DLD1 (cell line): Measurements from ENCODE around the gene ANKRD33B.
"Not testable (repeated sequence)": the region's sequence is repeated elsewhere in the genome, so short reads cannot be mapped to it uniquely, and the experiment has no call there.

Experiments
- in situ Hi-C: cut with HindIII; loops from 2 replicates; pipeline ENCODE4 v1.10.0; 2017; ENCODE audit warnings: low sequenced_read_pairs

Gene ANKRD33B

GRCh38 chr5:10653043-10653442, 89.2 kb downstream of the ANKRD33B start:
- in situ Hi-C loops: no loop called here

- in situ Hi-C loops: no loop called here
These were observed 90.0 kb downstream of the ANKRD33B start for GRCh38 chr5:10653751-10654400.

- in situ Hi-C loops: no loop called here
These were observed 90.7 kb downstream of the ANKRD33B start for GRCh38 chr5:10654566-10654965.

- in situ Hi-C loops: no loop called here
These were observed 91.5 kb downstream of the ANKRD33B start for GRCh38 chr5:10655161-10655971.

- in situ Hi-C loops: no loop called here
These were observed 92.3 kb downstream of the ANKRD33B start for GRCh38 chr5:10655972-10656830.

DNA sequence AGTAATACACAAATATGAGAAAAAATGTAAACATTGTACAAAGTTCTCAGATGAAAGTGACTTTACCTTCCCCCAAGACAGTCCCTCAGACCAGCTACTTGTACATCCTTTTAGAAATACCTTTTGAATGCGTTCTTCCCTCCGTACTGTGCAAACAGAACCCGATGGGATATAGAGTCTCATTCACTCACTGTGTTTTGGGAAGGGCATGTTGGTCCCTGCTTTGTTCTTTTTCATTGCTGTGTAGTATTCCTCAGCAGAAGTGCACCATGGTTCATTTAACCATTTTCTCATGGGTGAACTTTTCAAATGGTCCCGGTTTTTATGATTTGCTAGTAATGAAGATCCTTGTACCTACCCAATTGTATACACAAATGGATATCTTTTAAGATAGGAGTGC, 94.4 kb downstream of the ANKRD33B start:
- in situ Hi-C loops: no loop called here

DNA sequence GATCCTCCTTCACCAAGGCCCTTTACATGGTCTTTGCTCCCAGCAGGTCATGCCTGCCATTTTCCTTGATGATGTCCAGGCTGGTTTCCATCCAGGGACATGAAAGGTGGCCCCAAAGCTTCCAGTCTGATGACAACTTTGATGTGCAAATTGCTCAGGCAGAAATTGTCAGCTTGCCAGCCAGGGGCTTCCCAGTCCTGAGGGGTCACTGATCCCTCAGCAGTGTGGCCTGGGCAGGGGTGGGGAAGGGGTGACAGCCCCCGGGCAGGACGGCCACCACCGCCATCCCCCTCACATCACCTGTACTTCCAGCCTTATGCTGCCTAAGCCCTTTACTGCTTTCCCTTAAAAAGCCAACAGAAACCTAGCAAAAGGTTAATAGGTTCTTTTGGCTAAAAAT, 96.3 kb downstream of the ANKRD33B start:
- in situ Hi-C loops: no loop called here

DNA sequence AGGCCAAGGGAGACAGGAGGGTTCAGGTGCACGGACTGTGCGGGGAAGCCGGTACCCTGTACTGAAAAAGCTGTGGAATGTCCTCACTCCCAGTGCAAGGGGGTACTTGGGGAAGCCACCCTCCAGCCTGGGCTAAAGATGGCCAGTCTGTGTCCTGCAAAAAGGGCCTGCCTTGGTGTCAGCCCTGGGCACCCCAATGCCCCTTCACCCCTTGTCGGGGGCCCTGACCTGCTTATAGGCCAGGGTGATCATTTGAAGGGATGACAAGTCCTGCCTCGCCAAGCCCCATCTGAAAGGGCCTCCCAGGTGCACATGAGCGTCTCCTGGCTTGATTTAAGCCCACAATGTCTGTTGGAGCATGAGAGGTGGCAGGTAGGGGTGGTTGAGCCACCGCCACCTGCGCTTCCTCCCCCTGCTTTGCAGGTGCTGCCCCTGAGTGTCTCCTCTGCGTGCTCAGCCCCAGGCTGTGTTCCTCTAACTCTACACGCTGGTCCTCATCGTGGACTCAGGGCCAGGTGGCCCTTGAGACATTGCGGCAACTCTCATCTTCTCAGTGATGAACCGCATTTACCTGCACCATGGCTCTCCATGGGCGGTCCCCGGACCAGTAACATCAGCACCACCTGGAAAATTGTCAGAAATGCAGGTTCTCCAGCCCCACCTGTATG, 97.0 kb downstream of the ANKRD33B start:
- in situ Hi-C loops: no loop called here

DNA sequence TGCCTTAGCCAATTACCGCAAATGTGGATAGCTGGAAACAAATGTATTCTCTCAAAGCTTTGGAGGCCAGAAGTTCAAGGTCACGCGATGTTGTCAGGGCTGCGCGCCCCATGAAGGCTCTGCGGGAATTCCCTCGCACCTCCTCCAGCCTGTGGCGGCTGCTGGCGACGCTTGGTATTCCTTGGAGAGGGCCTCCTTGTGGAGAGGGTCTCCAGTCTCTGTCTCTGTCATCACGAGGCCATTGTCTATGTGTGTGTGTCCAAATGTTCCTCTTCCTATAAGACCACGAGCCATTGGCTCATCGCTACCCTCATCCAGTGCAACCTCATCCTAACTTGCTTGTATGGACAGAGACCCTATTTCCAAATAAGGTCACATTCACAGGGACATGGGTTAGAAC, 97.5 kb downstream of the ANKRD33B start:
- in situ Hi-C loops: no loop called here

DNA sequence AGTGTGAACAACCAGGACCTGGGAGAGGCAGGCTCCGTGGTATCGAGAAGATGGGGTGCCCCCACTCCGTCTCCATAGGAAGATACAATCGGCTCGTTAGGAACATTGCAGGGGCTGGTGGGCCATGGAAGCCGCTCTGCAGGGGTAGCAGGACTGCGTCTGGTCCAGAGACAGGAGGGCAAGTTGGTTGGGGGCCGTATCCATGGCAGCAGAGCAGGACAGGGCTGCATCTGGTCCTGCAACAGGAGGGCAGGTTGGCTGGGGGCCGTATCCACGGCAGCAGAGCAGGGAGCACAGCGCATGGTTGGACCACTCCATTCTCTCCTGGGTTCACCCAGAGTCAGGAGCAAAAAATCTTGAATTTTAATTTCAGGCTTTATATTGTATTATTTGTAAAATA, 98.2 kb downstream of the ANKRD33B start:
- in situ Hi-C loops: no loop called here

DNA sequence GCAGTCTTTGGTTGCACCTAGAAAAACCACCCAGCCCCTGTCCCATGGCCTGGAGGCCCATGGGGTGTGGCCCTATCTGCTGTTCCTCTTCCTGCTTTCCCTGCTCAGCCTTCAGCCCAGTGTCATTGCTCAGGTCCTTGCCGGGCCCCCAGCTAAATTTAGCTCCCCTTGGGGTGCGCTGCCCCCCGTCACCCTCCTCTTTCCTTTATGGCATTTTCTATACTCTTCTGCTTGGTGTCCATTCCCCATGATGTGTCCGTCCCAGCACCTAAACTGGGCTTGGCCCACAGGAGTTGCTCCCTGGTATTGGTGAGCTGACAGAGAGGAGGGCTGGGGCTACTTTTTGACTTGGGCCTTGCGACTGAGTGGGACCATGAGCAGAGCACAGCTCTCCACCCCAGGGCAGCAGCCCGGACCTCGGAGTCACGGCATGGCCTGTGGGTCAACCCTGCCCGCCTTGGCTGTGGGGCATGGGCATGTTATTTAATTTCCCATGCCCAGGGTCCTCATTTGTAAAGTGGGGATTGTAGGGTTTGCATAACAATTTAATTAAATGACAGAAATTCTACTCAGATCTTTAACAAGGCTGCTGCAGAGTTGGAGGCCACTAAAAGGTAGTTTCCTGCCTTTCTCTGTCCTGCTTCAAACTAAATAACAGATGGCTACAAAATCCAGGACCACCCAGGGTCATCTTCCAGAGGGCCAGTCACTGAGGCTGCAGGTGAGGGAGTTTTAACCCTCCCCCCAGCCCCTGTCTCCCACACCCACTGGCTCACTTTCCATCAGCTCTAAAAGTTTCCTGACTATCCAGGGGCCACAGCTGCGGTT, 99.0 kb downstream of the ANKRD33B start:
- in situ Hi-C loops: no loop called here

DNA sequence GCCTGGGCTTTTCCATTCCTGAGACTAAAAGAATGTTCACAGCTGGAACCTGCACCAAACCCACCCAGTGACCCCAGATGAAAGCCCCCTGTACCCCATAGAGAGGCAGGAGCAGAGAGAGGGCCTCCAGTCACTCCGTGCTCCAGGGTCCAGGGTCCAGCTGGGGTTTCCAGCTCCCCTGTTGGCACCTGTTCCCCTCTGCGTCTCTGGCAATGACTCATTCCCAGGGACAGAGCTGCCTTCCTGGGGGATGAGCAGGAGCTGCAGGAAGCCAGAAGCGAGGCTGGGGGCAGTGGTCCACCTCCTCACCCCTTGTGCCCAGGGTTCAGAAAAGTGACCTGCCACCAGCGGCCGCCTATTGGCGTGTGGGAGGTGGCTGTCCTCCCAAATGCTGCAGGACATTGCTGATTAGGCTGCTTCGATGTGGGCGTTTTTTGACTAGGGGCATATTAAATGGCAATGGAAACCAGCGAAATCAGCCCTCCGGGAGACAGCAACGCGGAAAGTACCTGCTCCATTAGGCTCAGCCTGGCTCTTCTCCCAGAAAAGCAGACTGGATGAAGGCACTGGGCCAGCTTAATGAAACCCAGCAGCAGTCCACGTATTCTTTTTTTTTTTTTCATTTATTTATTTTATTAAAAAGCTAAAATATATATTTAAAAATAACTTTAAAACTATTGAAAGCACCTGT, 99.8 kb downstream of the ANKRD33B start:
- in situ Hi-C loops: no loop called here

GRCh38 chr5:10664180-10664769, 100.4 kb downstream of the ANKRD33B start:
- in situ Hi-C loops: not testable (repeated sequence)

DNA sequence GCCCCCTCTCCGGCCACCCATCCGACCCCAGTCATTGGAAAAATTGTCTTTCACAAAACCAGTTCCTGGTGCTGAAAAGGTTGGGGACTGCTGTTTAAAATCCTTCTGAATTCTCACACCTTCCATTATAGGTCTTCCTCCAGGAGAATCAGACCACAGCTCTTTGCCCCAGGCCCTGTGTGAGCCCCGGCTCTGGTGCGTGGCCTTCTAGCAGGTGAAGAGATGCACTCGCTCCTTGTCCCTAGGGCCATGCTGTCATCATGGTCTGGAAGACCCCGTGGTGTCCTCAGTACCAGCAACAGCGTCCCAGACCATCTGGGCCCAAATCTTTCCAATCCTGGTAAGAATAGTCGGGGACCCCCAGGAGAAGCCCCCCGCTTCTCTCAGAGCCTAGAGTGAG, 101.9 kb downstream of the ANKRD33B start:
- in situ Hi-C loops: no loop called here

GRCh38 chr5:10666531-10667299, 102.8 kb downstream of the ANKRD33B start:
- in situ Hi-C loops: no loop called here

DNA sequence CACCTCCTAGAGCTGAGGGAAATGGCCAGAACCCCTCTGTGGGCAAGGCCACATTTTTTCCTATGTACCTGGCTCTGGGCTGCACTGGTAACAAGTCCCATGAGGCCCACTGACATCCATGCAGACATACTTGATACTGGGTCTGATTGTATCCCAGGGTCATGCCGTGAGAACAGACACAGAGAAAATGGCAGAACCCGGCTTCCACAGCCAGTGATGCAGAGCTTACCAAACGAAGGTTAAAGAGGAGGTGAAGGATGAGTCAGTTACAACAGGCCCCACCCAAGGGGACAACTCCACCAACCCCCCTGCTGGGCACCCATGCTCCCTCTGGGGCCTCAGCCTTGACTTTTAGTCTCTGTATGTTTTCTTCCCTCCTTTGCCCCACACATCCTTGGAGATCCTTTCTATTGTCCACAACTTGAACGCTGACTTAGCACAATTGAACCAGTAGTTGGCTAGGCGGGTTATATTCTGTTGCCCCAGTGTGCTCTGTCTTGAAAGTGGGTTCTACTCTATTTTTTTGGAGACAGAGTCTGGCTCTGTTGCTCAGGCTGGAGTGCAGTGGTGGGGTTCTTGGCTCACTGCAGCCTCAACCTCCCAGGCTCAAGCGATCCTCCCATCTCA, 103.7 kb downstream of the ANKRD33B start:
- in situ Hi-C loops: no loop called here

DNA sequence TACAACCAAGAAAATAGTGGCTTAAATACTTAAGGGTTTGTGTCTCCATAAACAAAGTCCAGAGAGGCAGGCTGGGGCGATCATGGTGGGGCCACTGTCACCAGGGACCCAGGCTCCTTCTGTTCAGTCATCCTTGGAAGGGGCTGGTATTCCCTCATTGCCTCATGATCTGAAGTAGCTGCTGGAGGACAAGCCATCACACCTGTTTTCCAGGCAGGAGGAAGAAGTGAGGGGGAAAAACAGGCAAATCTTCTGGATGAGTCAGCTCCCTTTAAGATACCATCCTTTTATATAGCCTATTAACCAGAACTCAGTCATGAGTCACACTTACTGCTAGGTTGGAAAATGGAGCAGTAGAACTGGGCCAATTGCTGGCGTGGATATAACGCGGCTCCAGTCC, 104.8 kb downstream of the ANKRD33B start:
- in situ Hi-C loops: no loop called here

DNA sequence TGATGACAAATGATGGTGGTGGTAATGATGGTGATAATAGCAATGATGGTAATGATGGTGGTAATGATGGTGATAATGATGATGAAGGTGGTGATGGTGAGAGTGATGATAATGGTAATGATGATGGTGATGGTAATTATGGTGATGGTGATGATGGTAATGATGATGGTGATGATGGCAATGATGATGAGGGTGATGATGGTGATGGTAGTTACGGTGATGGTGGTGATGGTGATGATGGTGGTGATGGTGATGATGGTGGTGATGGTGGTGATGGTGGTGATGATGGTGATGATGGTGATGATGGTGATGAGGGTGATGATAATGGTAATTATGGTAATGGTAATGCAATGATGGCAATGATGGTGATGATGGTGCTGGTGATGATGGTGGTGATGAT, 106.1 kb downstream of the ANKRD33B start:
- in situ Hi-C loops: no loop called here
